ENCODE data around the gene CCT8L2. TPM values are rescaled to one million over a fixed set of nuclear protein-coding genes. Genes with fewer than 3 reads are reported as not detected.
"Not testable (repeated sequence)": the region's sequence is repeated elsewhere in the genome, so short reads cannot be mapped to it uniquely, and the experiment has no call there.

Gene CCT8L2
- not detected for total RNA-seq

- H3K9me3 Mint-ChIP-seq; H3K4me3 Mint-ChIP-seq; POLR2A ChIA-PET; CTCF ChIA-PET; DNase-seq; H3K27ac Mint-ChIP-seq; H3K4me1 Mint-ChIP-seq; H3K36me3 Mint-ChIP-seq (ENCODE audit: low read depth); H3K27me3 Mint-ChIP-seq: not testable (repeated sequence)
Measured at GRCh38 chr22:16592710-16593109, at the start of gene CCT8L2. Gene CCT8L2, minus strand, starts transcription at chr22:16592810. Its CDS starts 260 bp downstream, at chr22:16592550.

- H3K4me3 Mint-ChIP-seq; POLR2A ChIA-PET; H3K9me3 Mint-ChIP-seq; H3K4me1 Mint-ChIP-seq; H3K36me3 Mint-ChIP-seq (ENCODE audit: low read depth); H3K27ac Mint-ChIP-seq; CTCF ChIA-PET; DNase-seq; H3K27me3 Mint-ChIP-seq: not testable (repeated sequence)
Measured at GRCh38 chr22:16635442-16635841, 42.8 kb upstream of the CCT8L2 start.

- H3K27me3 Mint-ChIP-seq, H3K4me1 Mint-ChIP-seq, CTCF ChIA-PET: not testable (repeated sequence)
Measured at GRCh38 chr22:16634092-16634491, 41.5 kb upstream of the CCT8L2 start.

GRCh38 chr22:16628476-16628875, 35.9 kb upstream of the CCT8L2 start:
- H3K27me3 Mint-ChIP-seq; H3K9me3 Mint-ChIP-seq; DNase-seq; H3K36me3 Mint-ChIP-seq (ENCODE audit: low read depth); H3K4me1 Mint-ChIP-seq; H3K27ac Mint-ChIP-seq; POLR2A ChIA-PET; H3K4me3 Mint-ChIP-seq; CTCF ChIA-PET: not testable (repeated sequence)

More at GRCh38 chr22:16634092-16634491, 41.5 kb upstream of the CCT8L2 start:
- H3K9me3 Mint-ChIP-seq; H3K27ac Mint-ChIP-seq; H3K4me3 Mint-ChIP-seq; POLR2A ChIA-PET; DNase-seq; H3K36me3 Mint-ChIP-seq (ENCODE audit: low read depth): not testable (repeated sequence)

- H3K27me3 Mint-ChIP-seq; H3K4me3 Mint-ChIP-seq; H3K27ac Mint-ChIP-seq; H3K9me3 Mint-ChIP-seq; H3K36me3 Mint-ChIP-seq (ENCODE audit: low read depth); H3K4me1 Mint-ChIP-seq; POLR2A ChIA-PET; DNase-seq; CTCF ChIA-PET: not testable (repeated sequence)
Measured at GRCh38 chr22:16625018-16625417, 32.4 kb upstream of the CCT8L2 start.

GRCh38 chr22:16623595-16623994, 31.0 kb upstream of the CCT8L2 start:
- CTCF ChIA-PET; H3K9me3 Mint-ChIP-seq; H3K27me3 Mint-ChIP-seq; H3K36me3 Mint-ChIP-seq (ENCODE audit: low read depth); H3K27ac Mint-ChIP-seq; DNase-seq; H3K4me3 Mint-ChIP-seq; POLR2A ChIA-PET; H3K4me1 Mint-ChIP-seq: not testable (repeated sequence)

- H3K27ac Mint-ChIP-seq; H3K36me3 Mint-ChIP-seq (ENCODE audit: low read depth); POLR2A ChIA-PET; DNase-seq; H3K27me3 Mint-ChIP-seq; CTCF ChIA-PET; H3K4me1 Mint-ChIP-seq; H3K4me3 Mint-ChIP-seq; H3K9me3 Mint-ChIP-seq: not testable (repeated sequence)
Measured at GRCh38 chr22:16617516-16617915, 24.9 kb upstream of the CCT8L2 start.

GRCh38 chr22:16616390-16616938, 23.9 kb upstream of the CCT8L2 start:
- H3K36me3 Mint-ChIP-seq (ENCODE audit: low read depth): not testable (repeated sequence)

GRCh38 chr22:16615606-16616245, 23.1 kb upstream of the CCT8L2 start:
- H3K27ac Mint-ChIP-seq; DNase-seq; CTCF ChIA-PET; H3K9me3 Mint-ChIP-seq; H3K4me3 Mint-ChIP-seq; H3K4me1 Mint-ChIP-seq; POLR2A ChIA-PET; H3K36me3 Mint-ChIP-seq (ENCODE audit: low read depth): not testable (repeated sequence)
- peaks cover 11% of the 10 kb centered on the region for H3K27me3 Mint-ChIP-seq

More at GRCh38 chr22:16616390-16616938, 23.9 kb upstream of the CCT8L2 start:
- H3K9me3 Mint-ChIP-seq, CTCF ChIA-PET, POLR2A ChIA-PET, H3K4me1 Mint-ChIP-seq, H3K27ac Mint-ChIP-seq, H3K27me3 Mint-ChIP-seq, DNase-seq, H3K4me3 Mint-ChIP-seq: not testable (repeated sequence)

- Mint-ChIP-seq H3K4me3 (no peak overlapping the region), H3K4me1 (no peaks in the 10 kb centered on the region)
- DNase-seq: no peak
Measured at GRCh38 chr22:16609548-16610261, 17.1 kb upstream of the CCT8L2 start.

GRCh38 chr22:16608931-16609330, 16.3 kb upstream of the CCT8L2 start:
- H3K4me3 Mint-ChIP-seq: no peak overlapping the region
- H3K36me3 Mint-ChIP-seq (ENCODE audit: low read depth): no peaks in the 10 kb centered on the region
- CTCF ChIA-PET: no interaction called here

More at GRCh38 chr22:16609548-16610261, 17.1 kb upstream of the CCT8L2 start:
- Mint-ChIP-seq H3K36me3 (ENCODE audit: low read depth) (no peaks in the 10 kb centered on the region), H3K27me3 (peaks cover 15% of the 10 kb centered on the region), H3K27ac (no peak overlapping the region), H3K9me3 (no peaks in the 10 kb centered on the region)
- ChIA-PET CTCF (no interaction called here), POLR2A (no interaction called here)

GRCh38 chr22:16604257-16604998, 11.8 kb upstream of the CCT8L2 start:
- H3K27ac Mint-ChIP-seq; H3K9me3 Mint-ChIP-seq; H3K4me3 Mint-ChIP-seq; H3K4me1 Mint-ChIP-seq; CTCF ChIA-PET; POLR2A ChIA-PET; DNase-seq; H3K36me3 Mint-ChIP-seq (ENCODE audit: low read depth): not testable (repeated sequence)
- H3K27me3 Mint-ChIP-seq: peaks cover 35% of the 10 kb centered on the region

More at GRCh38 chr22:16608931-16609330, 16.3 kb upstream of the CCT8L2 start:
- H3K27ac Mint-ChIP-seq: no peak overlapping the region
- POLR2A ChIA-PET: no interaction called here
- no peaks in the 10 kb centered on the region for H3K9me3 Mint-ChIP-seq
- no peak for DNase-seq
- H3K27me3 Mint-ChIP-seq: peaks cover 22% of the 10 kb centered on the region
- no peaks in the 10 kb centered on the region for H3K4me1 Mint-ChIP-seq

- H3K4me1 Mint-ChIP-seq; POLR2A ChIA-PET; H3K4me3 Mint-ChIP-seq; DNase-seq; H3K9me3 Mint-ChIP-seq; CTCF ChIA-PET; H3K27ac Mint-ChIP-seq; H3K36me3 Mint-ChIP-seq (ENCODE audit: low read depth): not testable (repeated sequence)
- peaks cover 37% of the 10 kb centered on the region for H3K27me3 Mint-ChIP-seq
Measured at GRCh38 chr22:16603770-16604242, 11.2 kb upstream of the CCT8L2 start.

Data from activated CD4-positive, alpha-beta T cell treated with anti-CD3 and anti-CD28 coated beads, Interleukin-2, amount 10 ng/mL, durations not matched to agents 7 days and 5 days (primary cell).